Neuronal stem cell (in vitro differentiated cells): ENCODE measurements around the gene SPSB1.
A peak's percentile ranks its signal among the peaks of the same experiment; 100 is the strongest.
"Not testable (repeated sequence)": the region's sequence is repeated elsewhere in the genome, so short reads cannot be mapped to it uniquely, and the experiment has no call there.

Source experiments
- DNase-seq: peaks from one replicate; pipeline ENCODE4 v3.0.0-alpha.2; 2013; ENCODE audit warnings: low spot score
- H2AFZ ChIP-seq: one replicate; pipeline ENCODE4 v1.6.1; 2013; ENCODE audit warnings: mild to moderate bottlenecking, low read length, inconsistent platforms
- H2AK5ac ChIP-seq: 2 replicates; pipeline ENCODE4 v1.6.1; 2013; ENCODE audit warnings: low read depth, mild to moderate bottlenecking, inconsistent platforms, low read length, moderate library complexity, mixed read lengths
- H2BK120ac ChIP-seq: 2 replicates; pipeline ENCODE4 v1.6.1; 2013; ENCODE audit warnings: low read depth, mild to moderate bottlenecking, inconsistent platforms, low read length, moderate library complexity, mixed read lengths
- H2BK12ac ChIP-seq: one replicate; pipeline ENCODE4 v1.6.1; 2013; ENCODE audit warnings: low read length, inconsistent platforms
- H2BK15ac ChIP-seq: 2 replicates; pipeline ENCODE4 v1.6.1; 2013; ENCODE audit warnings: mild to moderate bottlenecking, low read length, inconsistent platforms, mixed read lengths
- H2BK5ac ChIP-seq: one replicate; pipeline ENCODE4 v1.6.1; 2013; ENCODE audit warnings: inconsistent platforms, mild to moderate bottlenecking, low read length, moderate library complexity
- H3K14ac ChIP-seq: one replicate; pipeline ENCODE4 v1.6.1; 2013; ENCODE audit warnings: low read length, inconsistent platforms
- H3K18ac ChIP-seq: 2 replicates; pipeline ENCODE4 v1.6.1; 2013; ENCODE audit warnings: low read length, inconsistent platforms
- H3K23ac ChIP-seq: 2 replicates; pipeline ENCODE4 v1.6.1; 2013; ENCODE audit warnings: low read depth, mild to moderate bottlenecking, mixed read lengths, low read length, inconsistent platforms; ENCODE audit not compliant: poor library complexity
- H3K27ac ChIP-seq: replicated peaks from 3 replicates; pipeline ENCODE4 v1.5.1; 2013; ENCODE audit warnings: low read length, inconsistent platforms
- H3K27me3 ChIP-seq, 3 experiments: 2 replicates each; pipeline ENCODE4 v1.6.1; 2013; ENCODE audit warnings: low read length in 3 of 3, mild to moderate bottlenecking in 2 of 3, inconsistent platforms in 1 of 3, low read depth in 1 of 3, mixed read lengths in 1 of 3, moderate library complexity in 1 of 3; ENCODE audit not compliant: control insufficient read depth in 3 of 3, insufficient read depth in 3 of 3
- H3K36me3 ChIP-seq, 2 donors: replicated peaks in 1 of 2; 2 replicates each; pipeline ENCODE4 v1.6.1; 2013; ENCODE audit warnings: low read length in 2 of 2; ENCODE audit not compliant: control insufficient read depth in 2 of 2, insufficient read depth in 2 of 2
- H3K4ac ChIP-seq: 2 replicates; pipeline ENCODE4 v1.6.1; 2013; ENCODE audit warnings: inconsistent platforms, mild to moderate bottlenecking, low read length, moderate library complexity
- H3K4me1 ChIP-seq, 2 donors: 1 replicate in 1 of 2; 2 replicates in 1 of 2; pipeline ENCODE4 v1.6.1; 2013; ENCODE audit warnings: low read length in 2 of 2, low read depth in 1 of 2; ENCODE audit not compliant: control insufficient read depth in 2 of 2, insufficient read depth in 1 of 2
- H3K4me2 ChIP-seq: one replicate; pipeline ENCODE4 v1.6.1; 2013; ENCODE audit warnings: mild to moderate bottlenecking, low read length, inconsistent platforms; ENCODE audit not compliant: insufficient read depth, poor library complexity, severe bottlenecking
- H3K4me3 ChIP-seq, 2 donors: 2 replicates each; pipeline ENCODE4 v1.5.1; 2013; ENCODE audit warnings: low read length in 2 of 2, mild to moderate bottlenecking in 2 of 2, inconsistent platforms in 1 of 2, moderate library complexity in 1 of 2
- H3K79me1 ChIP-seq: one replicate; pipeline ENCODE4 v1.6.1; 2013; ENCODE audit warnings: low read depth, mild to moderate bottlenecking, inconsistent platforms, low read length, moderate library complexity
- H3K9ac ChIP-seq: one replicate; pipeline ENCODE4 v1.6.1; 2013; ENCODE audit warnings: mild to moderate bottlenecking, low read depth, low read length, inconsistent platforms; ENCODE audit not compliant: poor library complexity
- H3K9me3 ChIP-seq, 2 donors: replicated peaks in 1 of 2; 2 replicates each; pipeline versions ENCODE3 to v1.6.1; 2013; ENCODE audit warnings: low read length in 2 of 2, mild to moderate bottlenecking in 2 of 2, inconsistent platforms in 1 of 2, low read depth in 1 of 2, mixed read lengths in 1 of 2, moderate library complexity in 1 of 2; ENCODE audit not compliant: control insufficient read depth in 2 of 2, insufficient read depth in 1 of 2
- H4K8ac ChIP-seq: one replicate; pipeline ENCODE4 v1.6.1; 2013; ENCODE audit warnings: low read depth, mild to moderate bottlenecking, inconsistent platforms, low read length, moderate library complexity
- H4K91ac ChIP-seq: one replicate; pipeline ENCODE4 v1.6.1; 2013; ENCODE audit warnings: low read length, low read depth, mild to moderate bottlenecking, inconsistent platforms; ENCODE audit not compliant: poor library complexity
- WGBS, 2 donors: extraction: QIAGEN DNeasy Blood & Tissue Kit; methylation state at CpG; one replicate each; pipeline ENCODE4 v1.1.7; 2013; ENCODE audit warnings: missing lambda C conversion rate in 2 of 2, mixed read lengths in 1 of 2; ENCODE audit not compliant: insufficient read length in 2 of 2, insufficient replicate concordance in 1 of 2; ENCODE audit errors: extremely low coverage in 2 of 2; 5-methylcytosine and 5-hydroxymethylcytosine counted together

SPSB1 gene

DNA sequence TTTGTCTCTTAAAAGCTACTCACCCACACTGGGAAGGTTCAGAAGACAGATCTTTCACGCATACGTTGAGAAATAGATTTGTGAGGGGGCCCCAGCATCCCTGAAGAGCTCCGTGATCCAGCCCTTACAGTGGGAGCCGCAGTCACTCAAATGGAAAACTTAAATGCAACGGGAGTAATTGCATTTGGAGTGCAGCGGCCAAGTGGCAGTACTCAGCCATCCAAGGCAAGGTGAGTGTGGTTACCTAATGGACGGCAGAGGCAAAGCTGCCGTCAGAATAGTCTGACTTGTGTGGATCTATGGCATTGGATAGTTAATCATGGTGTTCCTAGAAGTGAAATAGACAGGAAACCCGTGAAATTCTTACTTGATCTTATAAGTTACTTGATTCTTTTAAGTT is 5.1 kb downstream of the SPSB1 start:
- no peaks in the 10 kb centered on the region for H3K9me3 ChIP-seq
- H3K18ac ChIP-seq: no peak overlapping the region
- peaks cover 4 to 7% of the 10 kb centered on the region in 2 donors for H3K4me1 ChIP-seq
- no peak overlapping the region for H2BK120ac ChIP-seq
- peaks cover 0 to 56% (median 9%) of the 10 kb centered on the region in 3 experiments for H3K27me3 ChIP-seq
- H3K4me2 ChIP-seq: no peak overlapping the region
- H2BK5ac ChIP-seq: no peak overlapping the region
- H4K91ac ChIP-seq: no peak overlapping the region
- H2AFZ ChIP-seq: no peak overlapping the region
- no peak overlapping the region for H3K4ac ChIP-seq
- H3K27ac ChIP-seq: no peak overlapping the region
- H3K14ac ChIP-seq: no peak overlapping the region
- H2BK12ac ChIP-seq: no peak overlapping the region
- H3K36me3 ChIP-seq: no peaks in the 10 kb centered on the region
- H2BK15ac ChIP-seq: no peak overlapping the region
- no peak overlapping the region for H3K4me3 ChIP-seq
- no peak overlapping the region for H2AK5ac ChIP-seq
- no peak for DNase-seq
- no peak overlapping the region for H3K23ac ChIP-seq
- no peak overlapping the region for H3K9ac ChIP-seq
- no CpG with 5 or more reads among the region's 9 CpGs for WGBS, 2 donors
- H4K8ac ChIP-seq: no peak overlapping the region
- peaks cover 10% of the 10 kb centered on the region for H3K79me1 ChIP-seq

- Histone ChIP-seq H2BK120ac (no peak overlapping the region), H3K27me3 (peaks cover 0 to 58% (median 9%) of the 10 kb centered on the region in 3 experiments), H2BK12ac (no peak overlapping the region), H3K4me3 (no peak overlapping the region), H4K91ac (no peak overlapping the region), H3K18ac (no peak overlapping the region), H3K27ac (no peak overlapping the region), H2BK15ac (no peak overlapping the region), H4K8ac (no peak overlapping the region), H3K4ac (no peak overlapping the region), H3K4me1 (peaks cover 4 to 7% of the 10 kb centered on the region in 2 donors), H2AFZ (no peak overlapping the region), H3K9me3 (no peaks in the 10 kb centered on the region), H3K79me1 (peaks cover 10% of the 10 kb centered on the region), H3K9ac (no peak overlapping the region), H3K23ac (no peak overlapping the region), H3K14ac (no peak overlapping the region), H2BK5ac (no peak overlapping the region), H3K36me3 (no peaks in the 10 kb centered on the region), H2AK5ac (no peak overlapping the region), H3K4me2 (no peak overlapping the region)
- no peak for DNase-seq
- WGBS, 2 donors: no CpG with 5 or more reads among the region's 3 CpGs
Measured at GRCh38 chr1:9298282-9298681, 5.6 kb downstream of the SPSB1 start.

DNA sequence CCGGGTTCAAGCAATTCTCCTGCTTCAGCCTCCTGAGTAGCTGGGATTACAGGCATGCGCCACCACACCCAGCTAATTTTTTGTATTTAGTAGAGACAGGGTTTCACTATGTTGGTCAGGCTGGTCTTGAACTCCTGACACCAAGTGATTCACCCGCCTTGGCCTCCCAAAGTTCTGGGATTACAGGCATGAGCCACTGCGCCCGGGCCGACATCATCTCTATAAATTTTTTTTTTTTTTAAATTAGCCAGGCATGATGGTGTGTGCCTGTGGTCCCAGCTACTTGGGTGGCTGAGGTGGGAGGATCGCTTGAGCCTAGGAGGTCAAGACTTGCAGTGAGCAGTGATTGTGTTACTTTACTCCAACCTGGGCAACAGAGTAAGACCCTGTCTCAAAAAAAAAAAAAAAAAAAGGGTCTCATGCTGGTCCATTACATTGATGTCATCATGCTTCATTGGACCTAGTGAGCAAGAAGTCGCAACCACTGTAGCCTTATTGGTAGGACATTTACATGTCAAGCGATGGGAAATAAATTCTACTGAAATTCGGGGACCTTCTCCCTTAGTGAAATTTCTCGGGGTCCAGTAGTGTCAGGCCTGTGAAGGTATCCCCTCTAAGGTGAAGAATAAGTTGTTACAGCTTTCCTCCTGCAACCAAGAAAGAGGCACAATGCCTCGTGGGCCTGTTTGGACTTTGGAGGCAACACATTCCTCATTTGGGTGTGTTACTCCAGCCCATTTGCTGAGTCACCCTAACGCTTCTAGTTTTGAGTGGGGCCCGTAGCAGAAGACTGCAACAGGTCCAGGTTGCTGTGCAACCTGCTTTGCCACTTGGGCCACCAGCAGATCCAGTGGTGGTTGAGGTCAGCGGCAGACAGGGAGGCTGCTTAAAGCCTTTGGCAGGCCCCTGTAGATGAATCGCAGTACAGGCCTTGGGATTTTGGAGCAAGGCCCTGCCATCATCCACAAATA is 7.2 kb downstream of the SPSB1 start:
- H3K4me3 ChIP-seq, H3K27ac ChIP-seq, H3K4me1 ChIP-seq, H2BK12ac ChIP-seq, H2AK5ac ChIP-seq, H3K36me3 ChIP-seq, H4K8ac ChIP-seq, H3K14ac ChIP-seq, H4K91ac ChIP-seq, H3K4me2 ChIP-seq, H2BK5ac ChIP-seq, H3K23ac ChIP-seq, H3K9ac ChIP-seq, H3K79me1 ChIP-seq, H2BK15ac ChIP-seq, H2BK120ac ChIP-seq, H3K4ac ChIP-seq, H2AFZ ChIP-seq, H3K9me3 ChIP-seq, DNase-seq: not testable (repeated sequence)
- peaks cover 0 to 53% (median 0%) of the 10 kb centered on the region in 3 experiments for H3K27me3 ChIP-seq
- peak overlapping the region; percentile 30 for H3K18ac ChIP-seq
- WGBS, 2 donors: no CpG with 5 or more reads among the region's 16 CpGs

GRCh38 chr1:9300573-9300972 is 7.9 kb downstream of the SPSB1 start:
- no peak overlapping the region for H3K27ac ChIP-seq
- no peaks in the 10 kb centered on the region for H3K9me3 ChIP-seq
- H2BK12ac ChIP-seq: no peak overlapping the region
- H3K14ac ChIP-seq: no peak overlapping the region
- no peak overlapping the region for H3K4me2 ChIP-seq
- peaks cover 0 to 53% (median 0%) of the 10 kb centered on the region in 3 experiments for H3K27me3 ChIP-seq
- H2BK15ac ChIP-seq: no peak overlapping the region
- peak overlapping the region; percentile 46 for H3K9ac ChIP-seq
- no CpG with 5 or more reads among the region's 6 CpGs for WGBS, 2 donors
- H3K79me1 ChIP-seq: peaks cover 6% of the 10 kb centered on the region
- no peak overlapping the region for H2AK5ac ChIP-seq
- H2BK120ac ChIP-seq: no peak overlapping the region
- H4K8ac ChIP-seq: no peak overlapping the region
- no peak overlapping the region for H3K4me3 ChIP-seq
- no peak overlapping the region for H4K91ac ChIP-seq
- no peak overlapping the region for H2AFZ ChIP-seq
- H3K18ac ChIP-seq: no peak overlapping the region
- H3K36me3 ChIP-seq: no peaks in the 10 kb centered on the region
- H3K23ac ChIP-seq: no peak overlapping the region
- H3K4ac ChIP-seq: no peak overlapping the region
- H2BK5ac ChIP-seq: no peak overlapping the region
- H3K4me1 ChIP-seq: no peaks in the 10 kb centered on the region
- DNase-seq: no peak
